HL-60 (cell line): ENCODE measurements around the gene ARID2.

ENCODE experiments used
- DNase-seq, 2 experiments: peaks; one replicate each; pipeline ENCODE4 v3.0.0-alpha.2; 2010 to 2020; ENCODE audit warnings: low read depth in 1 of 2, low spot score in 1 of 2
- H3K27ac ChIP-seq: fragments of 250-450 bp; sonication (Bioruptor Pico); replicated peaks from 2 replicates; pipeline ENCODE4 v1.5.1; 2020; ENCODE audit warnings: mild to moderate bottlenecking, moderate library complexity
- H3K27me3 ChIP-seq: fragments of 250-450 bp; sonication (Bioruptor Pico); 2 replicates; pipeline ENCODE4 v1.5.1; 2021; ENCODE audit warnings: mild to moderate bottlenecking, moderate library complexity; ENCODE audit not compliant: insufficient read depth, poor library complexity, severe bottlenecking
- H3K4me3 ChIP-seq: replicated peaks from 2 replicates; pipeline ENCODE4 v1.5.1; 2011; ENCODE audit warnings: mild to moderate bottlenecking, control low read depth, low read length; ENCODE audit not compliant: insufficient read depth
- GABPA ChIP-seq: IDR thresholded peaks from 2 replicates; pipeline ENCODE4 v1.6.1; 2012; ENCODE audit warnings: low read depth
- POLR2AphosphoS5 ChIP-seq: IDR thresholded peaks from 2 replicates; pipeline ENCODE4 v1.6.1; 2012; ENCODE audit warnings: low read depth
- SPI1 ChIP-seq: IDR thresholded peaks from 2 replicates; pipeline ENCODE4 v1.6.1; 2012; ENCODE audit warnings: low read depth, mild to moderate bottlenecking, borderline replicate concordance
- TF ChIP-seq, protein P1 (sequence below): IDR thresholded peaks from 2 replicates; pipeline ENCODE4 v1.6.1; 2012; ENCODE audit warnings: low read depth; ENCODE audit not compliant: insufficient replicate concordance
- TF ChIP-seq, protein P2 (sequence below): IDR thresholded peaks from one replicate; pipeline ENCODE4 v1.5.1; 2011; ENCODE audit warnings: low read length, control low read depth, inconsistent platforms; ENCODE audit not compliant: insufficient read depth

The ARID2 gene

DNA sequence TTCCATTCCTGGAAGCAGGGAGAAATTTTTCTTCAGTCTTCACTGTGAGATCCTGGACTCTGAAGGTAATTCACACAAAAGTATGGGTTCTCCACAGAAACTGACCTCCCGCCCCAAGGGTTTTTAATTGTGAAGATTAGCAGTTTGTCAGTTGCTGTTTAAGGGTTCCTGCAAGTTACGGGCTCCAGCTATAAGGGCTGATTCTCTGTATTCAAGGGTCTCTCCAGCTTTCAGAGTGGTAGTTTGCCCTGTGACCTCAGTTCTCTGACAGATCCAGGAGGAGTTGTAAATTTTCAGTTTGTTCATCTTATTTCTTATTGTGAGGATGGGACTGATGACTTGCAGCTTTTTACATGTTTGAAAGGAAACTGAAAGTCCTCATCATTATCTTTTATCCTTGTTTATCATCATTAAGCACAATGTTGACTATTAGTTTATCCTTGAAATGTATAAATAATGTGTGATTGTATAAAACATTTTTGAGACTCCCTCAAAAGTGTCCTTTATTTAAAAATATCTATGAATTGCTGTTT is 149.9 kb downstream of the ARID2 start:
- TF ChIP-seq, protein P1, sequence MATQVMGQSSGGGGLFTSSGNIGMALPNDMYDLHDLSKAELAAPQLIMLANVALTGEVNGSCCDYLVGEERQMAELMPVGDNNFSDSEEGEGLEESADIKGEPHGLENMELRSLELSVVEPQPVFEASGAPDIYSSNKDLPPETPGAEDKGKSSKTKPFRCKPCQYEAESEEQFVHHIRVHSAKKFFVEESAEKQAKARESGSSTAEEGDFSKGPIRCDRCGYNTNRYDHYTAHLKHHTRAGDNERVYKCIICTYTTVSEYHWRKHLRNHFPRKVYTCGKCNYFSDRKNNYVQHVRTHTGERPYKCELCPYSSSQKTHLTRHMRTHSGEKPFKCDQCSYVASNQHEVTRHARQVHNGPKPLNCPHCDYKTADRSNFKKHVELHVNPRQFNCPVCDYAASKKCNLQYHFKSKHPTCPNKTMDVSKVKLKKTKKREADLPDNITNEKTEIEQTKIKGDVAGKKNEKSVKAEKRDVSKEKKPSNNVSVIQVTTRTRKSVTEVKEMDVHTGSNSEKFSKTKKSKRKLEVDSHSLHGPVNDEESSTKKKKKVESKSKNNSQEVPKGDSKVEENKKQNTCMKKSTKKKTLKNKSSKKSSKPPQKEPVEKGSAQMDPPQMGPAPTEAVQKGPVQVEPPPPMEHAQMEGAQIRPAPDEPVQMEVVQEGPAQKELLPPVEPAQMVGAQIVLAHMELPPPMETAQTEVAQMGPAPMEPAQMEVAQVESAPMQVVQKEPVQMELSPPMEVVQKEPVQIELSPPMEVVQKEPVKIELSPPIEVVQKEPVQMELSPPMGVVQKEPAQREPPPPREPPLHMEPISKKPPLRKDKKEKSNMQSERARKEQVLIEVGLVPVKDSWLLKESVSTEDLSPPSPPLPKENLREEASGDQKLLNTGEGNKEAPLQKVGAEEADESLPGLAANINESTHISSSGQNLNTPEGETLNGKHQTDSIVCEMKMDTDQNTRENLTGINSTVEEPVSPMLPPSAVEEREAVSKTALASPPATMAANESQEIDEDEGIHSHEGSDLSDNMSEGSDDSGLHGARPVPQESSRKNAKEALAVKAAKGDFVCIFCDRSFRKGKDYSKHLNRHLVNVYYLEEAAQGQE, result no peak
- TF ChIP-seq, protein P2, sequence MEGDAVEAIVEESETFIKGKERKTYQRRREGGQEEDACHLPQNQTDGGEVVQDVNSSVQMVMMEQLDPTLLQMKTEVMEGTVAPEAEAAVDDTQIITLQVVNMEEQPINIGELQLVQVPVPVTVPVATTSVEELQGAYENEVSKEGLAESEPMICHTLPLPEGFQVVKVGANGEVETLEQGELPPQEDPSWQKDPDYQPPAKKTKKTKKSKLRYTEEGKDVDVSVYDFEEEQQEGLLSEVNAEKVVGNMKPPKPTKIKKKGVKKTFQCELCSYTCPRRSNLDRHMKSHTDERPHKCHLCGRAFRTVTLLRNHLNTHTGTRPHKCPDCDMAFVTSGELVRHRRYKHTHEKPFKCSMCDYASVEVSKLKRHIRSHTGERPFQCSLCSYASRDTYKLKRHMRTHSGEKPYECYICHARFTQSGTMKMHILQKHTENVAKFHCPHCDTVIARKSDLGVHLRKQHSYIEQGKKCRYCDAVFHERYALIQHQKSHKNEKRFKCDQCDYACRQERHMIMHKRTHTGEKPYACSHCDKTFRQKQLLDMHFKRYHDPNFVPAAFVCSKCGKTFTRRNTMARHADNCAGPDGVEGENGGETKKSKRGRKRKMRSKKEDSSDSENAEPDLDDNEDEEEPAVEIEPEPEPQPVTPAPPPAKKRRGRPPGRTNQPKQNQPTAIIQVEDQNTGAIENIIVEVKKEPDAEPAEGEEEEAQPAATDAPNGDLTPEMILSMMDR, result no peak
- no peak for TF ChIP-seq SPI1
- no peak for TF ChIP-seq POLR2AphosphoS5
- no peak for TF ChIP-seq GABPA
- no peak for DNase-seq
- Histone ChIP-seq H3K27me3 (no peaks in the 10 kb centered on the region), H3K27ac (no peak overlapping the region), H3K4me3 (no peak overlapping the region)

DNA sequence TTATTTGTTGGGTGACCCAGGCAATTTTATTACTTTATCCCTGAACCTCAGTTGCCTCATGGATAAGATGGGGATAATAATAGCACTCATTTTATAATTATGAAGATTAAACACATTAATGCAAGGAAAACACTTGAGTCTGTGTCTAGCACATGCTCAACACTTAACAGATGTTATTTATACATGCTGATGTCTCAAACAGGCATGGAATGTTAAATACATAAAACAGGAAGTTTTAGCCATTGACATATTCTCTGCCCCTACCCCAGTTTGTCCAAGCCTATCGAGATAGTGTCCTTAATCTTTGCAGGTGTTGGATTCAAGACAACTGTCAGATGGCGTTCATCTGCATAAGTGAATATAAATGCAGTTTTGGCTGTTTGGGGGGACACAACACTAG is 151.0 kb downstream of the ARID2 start:
- no peak overlapping the region for H3K4me3 ChIP-seq
- no peak overlapping the region for H3K27ac ChIP-seq
- H3K27me3 ChIP-seq, result no peaks in the 10 kb centered on the region
- TF ChIP-seq, protein P2, result no peak
- no peak for TF ChIP-seq POLR2AphosphoS5
- TF ChIP-seq, protein P1, result no peak
- TF ChIP-seq SPI1, result no peak
- no peak for TF ChIP-seq GABPA
- no peak for DNase-seq

DNA sequence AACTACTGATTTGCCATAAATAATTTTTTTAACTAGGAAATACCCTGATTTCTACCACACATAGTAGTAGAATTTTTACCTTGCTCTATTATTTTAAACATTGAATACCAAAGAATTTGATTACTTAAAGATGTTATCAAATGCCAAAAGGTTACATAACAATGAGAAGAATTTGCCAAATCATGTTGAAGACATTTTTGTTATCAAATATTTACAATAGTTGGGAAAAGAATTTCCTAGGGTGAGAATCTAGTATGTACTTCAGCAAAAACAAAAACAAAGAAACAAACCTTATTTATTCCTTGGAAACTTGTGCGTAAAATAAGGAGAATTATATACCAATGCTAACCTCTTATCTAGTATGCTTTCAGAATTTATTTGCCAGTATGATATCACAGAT is 153.7 kb downstream of the ARID2 start:
- TF ChIP-seq, protein P2, result no peak
- no peak for TF ChIP-seq POLR2AphosphoS5
- TF ChIP-seq SPI1, result no peak
- no peak for TF ChIP-seq GABPA
- TF ChIP-seq, protein P1, result no peak
- H3K27ac ChIP-seq, result no peak overlapping the region
- no peak for DNase-seq
- no peak overlapping the region for H3K4me3 ChIP-seq
- no peaks in the 10 kb centered on the region for H3K27me3 ChIP-seq
